GM12873 (cell line): ENCODE measurements around the gene RIMKLB.

ENCODE experiments used
- CTCF ChIP-seq: IDR thresholded peaks from 2 replicates; pipeline ENCODE4 v1.5.1; 2012; ENCODE audit warnings: low read depth, mild to moderate bottlenecking, moderate library complexity, low read length, control low read depth; ENCODE audit not compliant: insufficient read depth; ENCODE audit errors: missing control alignments

The RIMKLB gene

GRCh38 chr12:8829125-8829518, 131.3 kb downstream of the RIMKLB start:
- no peak for TF ChIP-seq CTCF

DNA sequence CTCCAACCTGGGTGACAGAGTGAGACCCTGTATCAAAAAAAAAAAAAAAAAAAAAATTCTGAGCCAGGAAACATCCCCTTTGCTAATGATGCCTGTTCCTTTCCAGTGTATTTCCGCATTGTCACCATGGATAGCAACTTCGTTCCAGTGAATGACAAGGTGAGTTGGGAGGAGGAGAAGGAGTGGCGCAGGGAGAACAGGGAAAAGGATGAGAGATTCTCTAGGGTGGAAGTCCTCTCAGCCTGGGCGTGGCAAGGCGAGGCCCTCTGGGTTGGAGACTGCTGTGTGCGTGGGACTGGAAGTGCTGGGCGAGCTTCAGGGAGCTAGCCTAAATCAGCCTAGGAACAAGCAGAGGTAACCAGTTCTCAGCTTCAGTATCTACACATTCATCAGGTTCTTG, 131.8 kb downstream of the RIMKLB start:
- no peak for TF ChIP-seq CTCF

GRCh38 chr12:8831116-8831515, 133.3 kb downstream of the RIMKLB start:
- no peak for TF ChIP-seq CTCF

DNA sequence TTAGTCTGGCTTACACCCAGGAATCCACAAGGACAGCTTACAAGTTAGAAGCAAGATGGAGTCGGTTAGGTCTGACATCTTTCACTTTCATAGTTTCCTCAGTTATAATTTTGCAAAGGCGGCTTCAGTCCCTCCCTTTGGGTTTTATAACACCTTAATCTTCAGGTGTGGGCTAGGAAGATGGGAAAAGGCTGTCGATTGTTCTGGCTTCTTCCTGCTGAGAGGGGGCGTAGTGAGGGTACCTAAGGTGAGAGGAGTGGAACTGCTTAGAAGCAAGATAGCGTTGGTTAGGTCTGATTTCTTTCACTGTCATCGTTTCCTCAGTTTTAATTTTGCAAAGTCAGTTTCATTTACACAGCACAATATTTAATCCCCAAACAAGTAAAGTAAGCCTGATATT, 134.7 kb downstream of the RIMKLB start:
- no peak for TF ChIP-seq CTCF
